GM19351 (cell line): ENCODE measurements around the gene LDLR.

Source experiments
- ATAC-seq: cut with Tn5 transposase; IDR thresholded peaks from one replicate; pipeline ENCODE4 v1.9.1; 2021; ENCODE audit warnings: mild to moderate bottlenecking, moderate library complexity; ENCODE audit not compliant: unreplicated experiment

Gene LDLR

DNA sequence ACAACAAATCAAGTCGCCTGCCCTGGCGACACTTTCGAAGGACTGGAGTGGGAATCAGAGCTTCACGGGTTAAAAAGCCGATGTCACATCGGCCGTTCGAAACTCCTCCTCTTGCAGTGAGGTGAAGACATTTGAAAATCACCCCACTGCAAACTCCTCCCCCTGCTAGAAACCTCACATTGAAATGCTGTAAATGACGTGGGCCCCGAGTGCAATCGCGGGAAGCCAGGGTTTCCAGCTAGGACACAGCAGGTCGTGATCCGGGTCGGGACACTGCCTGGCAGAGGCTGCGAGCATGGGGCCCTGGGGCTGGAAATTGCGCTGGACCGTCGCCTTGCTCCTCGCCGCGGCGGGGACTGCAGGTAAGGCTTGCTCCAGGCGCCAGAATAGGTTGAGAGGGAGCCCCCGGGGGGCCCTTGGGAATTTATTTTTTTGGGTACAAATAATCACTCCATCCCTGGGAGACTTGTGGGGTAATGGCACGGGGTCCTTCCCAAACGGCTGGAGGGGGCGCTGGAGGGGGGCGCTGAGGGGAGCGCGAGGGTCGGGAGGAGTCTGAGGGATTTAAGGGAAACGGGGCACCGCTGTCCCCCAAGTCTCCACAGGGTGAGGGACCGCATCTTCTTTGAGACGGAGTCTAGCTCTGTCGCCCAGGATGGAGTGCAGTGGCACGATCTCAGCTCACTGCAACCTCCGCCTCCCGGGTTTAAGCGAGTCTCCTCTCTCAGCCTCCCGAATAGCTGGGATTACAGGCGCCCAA lies at the start of gene LDLR:
Gene LDLR (plus strand): TSS at position 210 of the 760 bp plus-strand sequence. CDS start 86 bp downstream, at position 296.
- ATAC-seq: no peak

DNA sequence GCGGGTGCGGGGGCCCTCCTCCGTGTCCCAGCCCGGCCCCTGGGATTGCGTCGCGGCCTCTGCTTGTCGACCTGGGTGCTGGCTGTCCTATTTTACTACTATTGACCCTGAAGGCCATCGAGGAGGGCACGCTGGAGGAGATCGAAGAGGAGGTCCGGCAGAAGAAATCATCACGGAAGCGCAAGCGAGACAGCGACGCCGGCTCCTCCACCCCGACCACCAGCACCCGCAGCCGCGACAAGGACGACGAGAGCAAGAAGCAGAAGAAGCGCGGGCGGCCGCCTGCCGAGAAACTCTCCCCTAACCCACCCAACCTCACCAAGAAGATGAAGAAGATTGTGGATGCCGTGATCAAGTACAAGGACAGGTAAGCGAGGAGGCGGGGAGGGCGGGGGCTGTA lies 48.1 kb upstream of the LDLR start:
- ATAC-seq: no peak

DNA sequence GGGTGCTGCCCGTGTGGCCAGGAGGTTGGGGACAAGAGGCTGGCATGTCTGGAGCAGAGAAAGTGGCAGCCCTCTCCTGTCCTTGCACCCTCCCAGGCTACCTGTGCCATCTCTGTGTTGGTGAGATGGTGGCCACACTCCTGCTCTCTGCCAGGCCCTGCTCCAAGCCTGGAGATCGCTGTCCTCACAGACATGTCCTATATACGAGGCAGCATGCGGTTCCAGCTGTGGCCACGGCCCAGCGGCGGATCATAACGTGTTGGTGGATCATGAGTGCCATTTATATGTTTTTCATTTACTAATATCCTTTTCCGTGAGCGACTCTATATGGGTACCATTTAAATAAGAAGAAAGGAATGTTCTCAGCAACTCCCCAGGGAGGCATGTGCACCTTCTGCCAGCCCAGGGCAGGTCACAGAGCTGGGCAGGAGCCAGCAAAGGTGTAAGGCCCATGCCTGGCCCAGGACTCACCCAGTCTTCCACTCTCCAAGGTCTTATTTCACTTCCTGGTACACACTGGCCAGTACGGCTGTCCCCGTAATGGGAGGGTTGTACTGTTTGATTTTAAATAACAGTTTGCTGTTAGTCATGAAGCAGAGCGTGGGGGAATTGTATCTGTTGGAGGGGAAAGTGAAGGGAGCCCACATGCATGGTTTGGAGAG lies 47.2 kb upstream of the LDLR start:
- no peak for ATAC-seq

DNA sequence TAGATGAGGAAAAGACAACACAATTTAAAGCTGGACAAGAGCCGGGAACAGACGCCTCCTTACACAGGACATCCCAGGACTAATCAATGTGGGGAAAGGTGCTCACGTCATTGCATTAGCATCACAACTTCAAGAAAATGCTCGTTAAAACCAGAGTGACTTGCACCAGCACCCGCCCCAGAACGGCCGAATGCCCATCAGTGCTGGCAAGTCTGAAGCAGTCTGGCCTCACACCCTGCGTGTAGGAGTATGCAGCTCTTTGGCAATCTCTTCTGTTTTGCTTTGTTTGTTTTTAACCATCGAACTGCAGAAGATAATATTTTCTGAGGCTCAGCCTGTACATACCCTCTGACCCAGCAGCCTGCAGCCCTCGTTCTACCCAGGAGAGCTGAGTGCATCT lies 44.8 kb upstream of the LDLR start:
- ATAC-seq: no peak

DNA sequence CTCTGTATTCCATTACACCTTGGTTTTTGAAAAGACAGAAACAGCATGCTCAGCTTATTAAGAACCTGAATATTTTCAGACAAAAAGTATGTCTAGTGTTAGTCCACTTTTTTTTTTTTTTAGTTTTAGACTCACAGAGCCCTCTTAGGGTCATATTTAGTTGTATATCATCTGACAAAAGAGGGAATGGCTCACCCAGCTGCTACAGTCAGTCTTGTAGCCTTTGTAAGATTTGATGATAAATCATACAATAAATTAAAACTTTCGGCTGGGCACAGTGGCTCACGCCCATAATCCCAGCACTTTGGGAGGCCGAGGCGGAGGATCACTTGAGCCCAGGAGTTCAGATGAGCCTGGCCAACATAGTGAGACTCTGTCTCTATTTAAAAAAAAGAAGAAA lies 43.7 kb upstream of the LDLR start:
- ATAC-seq: no peak

DNA sequence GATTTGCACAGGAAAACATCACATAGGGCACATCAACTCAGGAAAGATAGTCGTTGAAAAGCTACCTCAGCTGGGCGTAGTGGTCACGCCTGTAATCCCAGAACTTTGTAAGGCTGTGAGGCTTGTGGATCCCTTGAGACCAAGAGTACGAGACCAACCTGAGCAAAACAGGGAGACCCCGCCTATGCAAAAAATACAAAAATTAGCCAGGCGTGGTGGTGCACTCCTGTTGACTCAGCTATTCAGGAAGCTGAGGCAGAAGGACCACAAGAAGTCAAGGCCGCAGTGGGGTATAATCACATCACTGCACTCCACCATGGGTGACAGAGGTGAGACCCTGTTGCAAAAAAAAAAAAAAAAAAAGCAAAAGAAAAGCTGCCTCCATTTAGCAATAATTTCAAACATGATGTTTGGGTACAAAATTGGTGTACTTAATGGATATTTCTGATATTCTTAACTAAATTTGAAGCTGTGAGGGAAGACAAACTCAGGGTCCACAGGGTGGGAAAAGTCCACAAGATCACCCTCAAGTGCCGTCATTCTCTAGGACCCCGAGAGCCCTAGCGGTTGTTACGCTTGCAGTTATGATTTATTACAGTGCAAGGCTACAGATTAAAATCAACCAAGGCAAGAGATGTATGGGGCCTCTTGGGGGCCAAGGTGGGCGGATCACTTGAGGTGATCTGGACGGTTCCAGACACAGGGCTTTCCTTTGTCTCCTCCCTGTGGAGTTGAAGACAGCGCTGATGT lies 42.5 kb upstream of the LDLR start:
- no peak for ATAC-seq

DNA sequence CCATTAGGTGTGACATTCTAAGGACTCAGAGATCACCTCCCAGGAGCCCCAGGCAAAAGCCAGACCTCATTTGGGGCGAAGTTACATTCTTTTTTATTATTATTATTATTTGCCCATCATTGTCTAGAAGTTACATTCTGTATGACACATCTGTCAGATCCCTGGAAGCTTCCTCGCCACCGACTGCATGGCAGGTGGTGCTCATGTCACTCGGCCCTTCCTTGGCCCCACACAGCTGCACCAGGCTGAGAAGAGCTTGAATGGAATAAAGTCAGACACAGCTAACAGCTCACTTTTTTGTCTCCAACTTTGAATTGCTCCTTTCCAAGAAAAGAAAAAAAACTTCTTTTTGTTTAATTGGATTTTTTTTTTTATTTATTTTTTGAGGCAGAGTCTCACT lies 41.4 kb upstream of the LDLR start:
- ATAC-seq: no peak

DNA sequence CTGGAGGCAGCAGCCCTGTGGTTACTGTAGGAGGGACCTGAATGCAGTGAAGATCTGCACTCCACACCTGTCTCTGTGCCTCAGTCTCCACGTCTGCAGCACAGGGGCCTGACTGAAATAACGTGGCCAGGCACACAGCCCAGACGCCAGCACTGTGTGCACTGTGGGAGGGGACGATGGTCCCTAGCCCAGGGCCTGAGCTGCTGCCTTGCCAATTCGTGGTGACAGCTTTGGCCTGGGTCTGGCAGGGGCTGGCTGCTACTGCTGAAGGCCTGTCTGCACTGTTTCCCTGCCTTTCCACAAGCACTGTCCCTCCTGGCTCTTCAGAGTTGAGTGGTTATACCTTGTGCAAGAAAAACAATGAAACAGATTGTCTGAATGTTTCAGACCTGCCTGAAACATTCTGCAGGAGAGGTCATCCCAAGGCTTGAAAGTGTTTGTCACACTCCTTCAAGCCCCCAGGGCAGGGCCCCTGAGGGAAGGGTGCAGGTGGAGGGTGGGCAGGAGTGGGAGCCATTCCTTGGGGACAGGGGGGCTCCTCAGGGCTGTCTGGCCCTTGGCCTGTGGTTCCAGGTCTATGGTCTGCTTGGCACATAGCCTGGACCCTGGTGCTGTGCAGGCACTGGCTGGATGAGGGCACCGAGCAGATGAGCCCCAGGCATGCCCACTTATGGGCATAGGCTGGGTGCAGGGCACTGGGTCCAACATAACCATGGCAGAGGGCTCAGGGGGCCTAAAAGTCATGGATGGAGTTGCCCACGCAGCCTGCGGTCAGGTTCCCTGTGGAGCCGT lies 38.7 kb upstream of the LDLR start:
- ATAC-seq: no peak

DNA sequence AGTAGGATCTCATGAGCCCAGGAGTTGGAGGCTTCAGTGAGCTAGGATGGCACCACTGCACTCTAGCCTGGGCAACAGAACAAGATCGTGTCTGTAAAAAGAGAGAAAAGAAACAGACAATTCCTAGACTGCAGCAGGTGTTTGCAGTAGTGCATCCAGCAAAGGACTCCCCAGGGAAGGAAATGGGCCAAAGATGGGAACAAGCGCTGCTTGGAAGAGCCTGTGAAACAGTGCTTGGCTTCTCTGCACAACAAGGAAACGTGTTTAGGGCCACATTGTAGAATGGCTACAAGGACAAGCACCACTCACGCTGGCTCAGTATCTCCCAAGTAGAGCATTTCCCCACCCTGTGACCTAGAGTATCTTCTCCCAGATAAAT lies 35.5 kb upstream of the LDLR start:
- no peak for ATAC-seq

DNA sequence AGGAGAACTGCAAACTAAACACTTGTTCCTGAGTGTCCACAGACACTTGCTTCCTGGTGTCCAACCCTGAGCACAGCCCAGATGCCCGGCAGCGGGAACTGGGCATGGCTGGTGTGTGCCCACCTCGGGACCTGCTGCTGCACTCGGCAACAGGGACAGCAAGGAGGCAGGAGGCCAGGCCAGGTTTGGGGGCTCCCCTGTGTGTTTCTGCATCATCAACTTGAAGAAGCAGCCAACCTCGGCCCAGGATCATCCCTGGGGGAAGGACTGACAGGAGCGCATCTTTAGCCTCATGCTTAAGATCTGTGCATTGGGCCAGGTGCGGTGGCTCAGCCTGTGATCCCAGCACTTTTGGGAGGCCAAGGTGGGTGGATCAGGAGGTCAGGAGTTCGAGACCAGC lies 35.1 kb upstream of the LDLR start:
- ATAC-seq: no peak

DNA sequence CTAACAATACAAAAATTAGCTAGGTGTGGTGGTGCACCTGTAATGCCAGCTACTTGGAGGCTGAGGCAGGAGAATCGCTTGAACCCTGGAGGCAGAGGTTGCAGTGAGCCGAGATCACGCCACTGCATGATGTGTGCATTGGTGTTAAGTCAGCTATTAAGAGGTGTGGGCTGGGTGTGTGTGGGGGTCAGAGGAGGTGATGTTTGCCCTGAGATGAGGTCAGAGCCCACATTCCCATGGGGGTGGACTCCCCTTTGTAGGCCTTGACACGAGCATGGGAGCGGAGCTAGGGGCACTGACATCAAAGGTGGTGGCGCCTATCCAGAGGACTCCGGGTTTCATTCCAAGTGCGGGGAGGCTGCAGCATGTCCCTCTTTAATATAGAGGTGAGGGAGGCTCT lies 34.6 kb upstream of the LDLR start:
- no peak for ATAC-seq

DNA sequence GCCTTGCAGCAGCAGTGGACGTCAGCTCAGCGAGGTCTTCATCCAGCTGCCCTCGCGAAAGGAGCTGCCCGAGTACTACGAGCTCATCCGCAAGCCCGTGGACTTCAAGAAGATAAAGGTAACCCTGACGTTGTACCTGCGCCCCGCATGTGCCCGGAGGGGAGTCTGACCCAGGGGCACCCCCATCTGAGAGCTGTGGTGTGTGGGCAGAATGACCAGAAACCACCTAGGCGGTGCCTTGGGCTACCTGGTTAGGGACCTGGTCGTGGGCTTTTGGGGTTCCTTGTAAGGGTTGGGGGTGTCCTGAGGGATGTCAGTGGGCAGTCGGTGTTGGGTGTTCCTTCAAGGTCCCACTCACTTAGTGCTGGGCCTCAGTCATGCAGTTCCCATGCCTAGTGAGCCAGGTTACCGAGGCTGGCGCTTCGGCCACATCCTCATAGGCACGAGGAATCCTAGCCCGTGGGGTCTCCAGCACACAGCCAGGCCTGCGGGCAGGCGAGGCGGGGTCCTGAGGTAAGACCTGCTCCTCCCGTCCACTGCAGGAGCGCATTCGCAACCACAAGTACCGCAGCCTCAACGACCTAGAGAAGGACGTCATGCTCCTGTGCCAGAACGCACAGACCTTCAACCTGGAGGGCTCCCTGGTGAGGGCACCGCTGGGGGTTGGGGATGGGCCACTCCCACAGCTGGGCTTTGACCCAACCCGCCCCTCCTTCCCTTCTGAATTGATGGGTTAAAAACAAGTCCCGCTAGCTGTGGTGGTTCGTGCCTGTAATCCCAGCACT lies 30.8 kb upstream of the LDLR start:
- ATAC-seq: no peak

DNA sequence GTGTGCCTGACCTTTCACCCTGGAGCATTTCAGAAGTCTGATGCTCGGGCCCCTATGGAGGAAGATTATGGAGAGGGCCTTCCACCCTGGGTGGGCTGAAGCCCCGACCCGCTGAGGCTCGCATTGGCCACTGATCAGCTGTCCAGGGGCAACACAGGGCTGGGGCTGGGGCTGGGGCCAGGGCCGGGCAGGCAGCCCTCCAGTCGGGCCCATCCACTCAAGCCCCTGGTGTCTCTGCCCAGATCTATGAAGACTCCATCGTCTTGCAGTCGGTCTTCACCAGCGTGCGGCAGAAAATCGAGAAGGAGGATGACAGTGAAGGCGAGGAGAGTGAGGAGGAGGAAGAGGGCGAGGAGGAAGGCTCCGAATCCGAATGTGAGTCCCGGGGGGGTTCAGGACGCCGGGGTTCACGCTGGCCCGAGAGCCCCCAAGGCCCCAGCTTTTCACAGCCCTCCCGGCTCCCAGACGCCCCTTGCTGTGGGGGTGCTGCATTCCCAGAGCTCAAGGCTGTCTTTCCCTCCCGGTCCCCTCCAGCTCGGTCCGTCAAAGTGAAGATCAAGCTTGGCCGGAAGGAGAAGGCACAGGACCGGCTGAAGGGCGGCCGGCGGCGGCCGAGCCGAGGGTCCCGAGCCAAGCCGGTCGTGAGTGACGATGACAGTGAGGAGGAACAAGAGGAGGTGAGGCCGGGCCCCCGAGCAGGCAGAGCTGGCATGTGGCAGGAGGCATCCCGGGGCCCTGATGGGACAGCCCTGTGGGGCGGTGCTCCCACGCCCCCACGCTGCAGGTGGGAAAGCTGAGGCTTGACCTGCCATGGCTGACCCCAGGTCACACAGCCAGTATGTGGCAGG lies 29.5 kb upstream of the LDLR start:
- ATAC-seq: no peak

DNA sequence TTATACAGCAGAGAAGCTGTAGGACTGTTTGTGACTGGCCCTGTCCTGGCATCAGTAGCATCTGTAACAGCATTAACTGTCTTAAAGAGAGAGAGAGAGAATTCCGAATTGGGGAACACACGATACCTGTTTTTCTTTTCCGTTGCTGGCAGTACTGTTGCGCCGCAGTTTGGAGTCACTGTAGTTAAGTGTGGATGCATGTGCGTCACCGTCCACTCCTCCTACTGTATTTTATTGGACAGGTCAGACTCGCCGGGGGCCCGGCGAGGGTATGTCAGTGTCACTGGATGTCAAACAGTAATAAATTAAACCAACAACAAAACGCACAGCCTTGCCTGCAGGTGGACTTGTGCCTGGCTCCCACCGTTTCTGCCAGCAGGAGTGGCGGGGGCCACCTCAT lies 27.3 kb upstream of the LDLR start:
- no peak for ATAC-seq

DNA sequence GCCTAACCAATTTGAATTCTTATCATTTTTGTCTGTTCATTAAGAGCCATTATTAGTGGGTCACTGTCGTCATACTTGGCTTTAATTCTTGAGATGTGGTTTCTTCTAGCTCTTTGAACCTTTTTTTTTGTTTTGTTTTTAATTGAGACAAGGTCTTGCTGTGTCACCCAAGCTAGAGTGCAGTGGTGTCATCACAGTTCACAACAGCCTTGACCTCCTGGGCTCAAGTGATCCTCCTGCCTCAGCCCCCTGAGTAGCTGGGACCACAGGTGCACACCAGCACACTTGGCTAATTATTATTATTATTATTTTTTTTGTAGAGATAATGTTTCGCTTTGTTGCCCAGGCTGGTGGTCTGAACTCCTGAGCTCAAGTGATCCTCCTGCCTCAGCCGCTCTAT lies 25.8 kb upstream of the LDLR start:
- ATAC-seq: no peak

DNA sequence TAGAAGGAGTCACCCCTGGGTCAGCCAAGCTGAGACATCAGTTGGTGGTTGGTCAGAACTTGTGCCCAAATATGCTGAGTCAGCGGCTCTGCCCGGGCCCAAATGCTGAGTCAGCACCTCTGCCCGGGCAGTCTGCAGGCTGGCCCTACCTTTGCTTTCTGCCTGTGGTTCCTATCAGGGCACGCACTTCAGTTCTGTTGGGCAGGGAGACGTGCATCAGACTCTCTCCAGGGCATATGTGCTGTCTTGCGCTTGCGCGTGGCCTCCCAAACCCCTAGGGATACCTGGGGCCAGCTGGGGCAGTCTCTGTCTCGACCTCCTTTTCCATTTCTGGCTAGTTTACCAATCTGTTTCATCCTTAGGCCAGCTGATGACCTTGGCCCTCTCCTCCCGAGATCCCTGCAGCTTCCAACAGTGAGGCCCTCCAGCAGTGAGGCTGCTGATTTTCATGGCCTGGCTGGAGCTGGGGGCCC lies 24.4 kb upstream of the LDLR start:
- ATAC-seq: no peak

DNA sequence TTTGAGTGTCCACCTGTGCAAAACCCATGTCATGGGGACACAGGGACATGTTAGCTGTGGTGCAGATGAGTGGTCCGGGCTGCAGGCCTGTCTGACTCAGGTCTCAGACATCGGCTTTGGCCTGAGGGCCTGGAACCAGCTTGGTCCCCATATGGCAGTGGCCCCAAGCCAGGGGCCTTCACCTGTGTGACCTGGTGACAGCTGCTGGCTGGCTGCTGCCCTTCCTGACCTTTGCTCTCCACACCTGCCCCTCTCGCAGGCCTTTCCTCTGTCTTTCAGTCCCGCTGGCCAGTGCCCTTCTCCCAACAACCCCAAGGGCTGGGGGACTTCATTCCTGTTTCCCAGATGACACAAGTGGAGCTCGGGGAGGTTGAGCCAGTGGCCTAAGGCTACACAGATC lies 22.9 kb upstream of the LDLR start:
- ATAC-seq: no peak

DNA sequence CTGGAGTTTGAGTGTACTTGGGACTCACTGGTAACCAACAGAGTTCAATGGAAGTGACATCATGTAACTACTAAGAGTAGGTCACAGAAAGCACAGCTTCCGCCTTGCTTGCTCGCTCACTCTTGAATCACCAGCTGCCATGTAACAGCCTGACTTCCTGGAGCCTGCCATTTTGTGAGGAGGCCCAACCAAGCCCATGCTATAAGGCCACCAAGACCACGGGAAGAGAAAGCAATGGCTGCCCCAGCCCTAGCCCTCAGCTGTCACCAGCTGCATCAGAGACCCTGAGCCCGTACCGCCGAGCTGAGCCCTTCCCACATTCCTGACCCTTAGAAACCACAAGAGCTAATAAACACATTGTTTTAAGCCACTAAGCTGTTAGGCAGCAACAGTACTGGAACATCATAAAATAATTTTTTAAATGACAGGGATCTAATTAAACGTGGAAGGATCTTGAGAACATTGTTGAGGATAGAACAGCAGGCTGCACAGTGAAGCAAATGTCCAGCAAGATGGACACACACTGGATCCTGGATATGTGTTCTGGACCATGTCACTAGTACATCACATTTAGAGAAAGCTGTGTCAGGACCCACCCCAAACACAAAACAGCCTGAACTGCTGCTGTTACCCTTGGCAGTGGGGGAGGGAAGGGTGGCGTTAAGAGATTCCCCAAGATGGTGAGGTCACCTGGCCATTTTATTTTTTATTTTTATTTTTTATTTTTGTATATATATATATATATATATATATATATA lies 21.7 kb upstream of the LDLR start:
- ATAC-seq: no peak

DNA sequence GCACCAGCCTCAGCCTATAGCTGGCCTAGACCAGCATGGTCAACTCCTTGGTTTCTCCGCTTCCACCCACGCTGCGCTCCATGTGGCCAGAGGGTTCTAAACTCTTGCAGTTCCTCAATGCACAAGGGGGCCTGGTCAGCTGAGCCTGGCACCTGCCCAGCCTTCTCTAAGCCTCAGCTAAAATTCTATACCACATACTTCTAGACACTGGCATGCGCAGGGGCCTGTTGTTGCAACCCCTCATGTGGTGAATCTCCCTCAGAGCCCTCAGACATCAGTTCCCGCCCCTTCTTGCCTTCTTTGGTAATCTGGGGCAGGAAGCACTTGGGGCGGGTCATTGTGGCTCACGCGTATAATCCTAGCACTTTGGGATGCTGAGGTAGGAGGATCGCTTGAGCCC lies 19.7 kb upstream of the LDLR start:
- no peak for ATAC-seq
